Endothelial cell of umbilical vein (primary cell): ENCODE data around the gene CANT1. TPM values are rescaled to one million over a fixed set of nuclear protein-coding genes. Genes with fewer than 3 reads are reported as not detected.

ENCODE experiments used
- BruUV-seq: library from RNA; stranded (reverse); fragments of 400-500 nt; replicated peaks from 2 replicates; lab custom pipeline; 2021; lab: Mats Ljungman, UMichigan
- CTCF ChIA-PET: fragments of 300-600, 350-600 bp; sonication (Branson Sonifier 250); formaldehyde crosslinking; loops from one replicate; lab custom pipeline; 2021; ENCODE audit warnings: antibody characterized with exemption, inconsistent platforms; lab: Charles Lee
- POLR2A ChIA-PET: fragments of 300-600, 350-600 bp; sonication (Branson Sonifier 250); formaldehyde crosslinking; loops from one replicate; lab custom pipeline; 2021; ENCODE audit warnings: antibody characterized with exemption, inconsistent platforms; lab: Charles Lee
- DNase-seq: peaks from one replicate; pipeline ENCODE4 v3.0.0-alpha.2; 2011; ENCODE audit warnings: low read depth, low spot score
- FAIRE-seq: peaks from 2 replicates; lab custom pipeline; 2011; peaks lifted over from hg19 to GRCh38; lab: Jason Lieb, UNC
- H2AFZ ChIP-seq: 2 replicates; pipeline ENCODE4 v1.6.0; 2012; ENCODE audit warnings: low read depth, low read length, control low read depth, inconsistent platforms
- H3K27ac ChIP-seq: 2 replicates; pipeline ENCODE4 v1.5.1; 2011; ENCODE audit warnings: low read depth, mild to moderate bottlenecking, control low read depth, low read length, moderate library complexity; ENCODE audit not compliant: insufficient read depth
- H3K27me3 ChIP-seq, 2 experiments: 2 replicates each; pipeline versions ENCODE4 v1.6.0 to v1.6.1; 2011; ENCODE audit warnings: low read length in 2 of 2, mixed read lengths in 1 of 2; ENCODE audit not compliant: control insufficient read depth in 2 of 2, insufficient read depth in 2 of 2
- H3K36me3 ChIP-seq, 2 experiments: 2 replicates in 1 of 2; 3 replicates in 1 of 2; pipeline ENCODE4 v1.5.1; 2011; ENCODE audit warnings: low read length in 2 of 2, mild to moderate bottlenecking in 1 of 2, moderate library complexity in 1 of 2; ENCODE audit not compliant: control insufficient read depth in 2 of 2, insufficient read depth in 2 of 2; ENCODE audit errors: extremely low read depth in 1 of 2
- H3K4me1 ChIP-seq: 3 replicates; pipeline ENCODE4 v1.5.1; 2011; ENCODE audit warnings: mild to moderate bottlenecking, low read length; ENCODE audit not compliant: control insufficient read depth, insufficient read depth; ENCODE audit errors: extremely low read depth
- H3K4me2 ChIP-seq: 2 replicates; pipeline ENCODE4 v1.6.1; 2011; ENCODE audit warnings: low read length, control low read depth, mixed read lengths; ENCODE audit not compliant: insufficient read depth
- H3K4me3 ChIP-seq, 3 experiments: fragments of 200-600 bp in 1 of 3; sonication (generic), shearing (Covaris generic) in 1 of 3; replicated peaks in 1 of 3; 2 replicates each; pipeline ENCODE4 v1.5.1; 2011 to 2016; ENCODE audit warnings: control low read depth in 3 of 3, low read length in 3 of 3, mild to moderate bottlenecking in 2 of 3, inconsistent platforms in 1 of 3, low read depth in 1 of 3, moderate library complexity in 1 of 3; ENCODE audit not compliant: insufficient read depth in 1 of 3
- H3K79me2 ChIP-seq: 2 replicates; pipeline ENCODE4 v1.6.0; 2012; ENCODE audit warnings: low read length, inconsistent platforms; ENCODE audit not compliant: control insufficient read depth, insufficient read depth
- H3K9ac ChIP-seq: replicated peaks from 2 replicates; pipeline ENCODE3; 2011; ENCODE audit warnings: low read length, control low read depth; ENCODE audit not compliant: insufficient read depth; ENCODE audit errors: extremely low read depth
- H3K9me1 ChIP-seq: replicated peaks from 3 replicates; pipeline ENCODE4 v1.6.0; 2011; ENCODE audit warnings: mild to moderate bottlenecking, low read length; ENCODE audit not compliant: control insufficient read depth, insufficient read depth; ENCODE audit errors: extremely low read depth
- H3K9me3 ChIP-seq: replicated peaks from 2 replicates; pipeline ENCODE4 v1.5.1; 2012; ENCODE audit warnings: low read length, inconsistent platforms; ENCODE audit not compliant: control insufficient read depth, insufficient read depth
- H4K20me1 ChIP-seq: replicated peaks from 2 replicates; pipeline ENCODE3; 2011; ENCODE audit warnings: mild to moderate bottlenecking, low read length; ENCODE audit not compliant: control insufficient read depth, insufficient read depth; ENCODE audit errors: extremely low read depth
- FOS ChIP-seq: IDR thresholded peaks from 2 replicates; pipeline ENCODE4 v1.6.1; 2011; ENCODE audit warnings: mild to moderate bottlenecking, low read length, moderate library complexity, borderline replicate concordance; ENCODE audit not compliant: insufficient read depth
- GATA2 ChIP-seq: IDR thresholded peaks from 2 replicates; pipeline ENCODE4 v1.7.0; 2011; ENCODE audit warnings: low read depth, mild to moderate bottlenecking, moderate library complexity, mixed read lengths, low read length; ENCODE audit not compliant: insufficient read length, insufficient read depth
- JUN ChIP-seq: IDR thresholded peaks from 2 replicates; pipeline ENCODE4 v1.6.1; 2011; ENCODE audit warnings: borderline replicate concordance, low read depth; ENCODE audit not compliant: insufficient read length, insufficient read depth
- MYC ChIP-seq: IDR thresholded peaks from one replicate; pipeline ENCODE4 v1.6.1; 2011; ENCODE audit warnings: mild to moderate bottlenecking, low read depth, low read length
- POLR2A ChIP-seq: IDR thresholded peaks from 2 replicates; pipeline ENCODE4 v1.6.1; 2012; ENCODE audit warnings: low read depth, mild to moderate bottlenecking, control low read depth, low read length
- POLR2AphosphoS5 ChIP-seq: IDR thresholded peaks from 2 replicates; pipeline ENCODE4 v1.6.1; 2012; ENCODE audit warnings: low read depth, mild to moderate bottlenecking, control low read depth, low read length, moderate library complexity; ENCODE audit not compliant: insufficient read depth
- dilution Hi-C: fragments of 300-500 bp; cut with MboI; formaldehyde crosslinking; loops from one replicate; pipeline ENCODE4 v1.15.0; 2019; ENCODE audit warnings: low sequenced_read_pairs; ENCODE audit not compliant: extremely low pct_ligation_motif_present
- intact Hi-C: fragments of 100-400 bp; cut with micrococcal nuclease; formaldehyde crosslinking; loops from one replicate; pipeline ENCODE4 v1.10.0; 2022
- polyA plus RNA-seq, 4 experiments: library from polyadenylated mRNA; depleted of rRNA in 3 of 4; stranded (reverse) in 3 of 4; unstranded in 1 of 4; fragments of >200 nt; gene quantifications; 2 replicates each; pipeline versions ENCODE4 v1.2.1 to v1.2.3, GENCODE V29; 2011 to 2012; ENCODE audit warnings: missing spikeins in 1 of 4
- total RNA-seq: library from RNA; stranded (reverse); gene quantifications from 2 replicates; pipeline ENCODE4 v1.2.3, GENCODE V29; 2021
- TF ChIP-seq, protein P1 (sequence below): IDR thresholded peaks from 2 replicates; pipeline ENCODE4 v1.6.1; 2011; ENCODE audit not compliant: insufficient read depth, insufficient read length
- TF ChIP-seq, protein P2 (sequence below), 2 donors: IDR thresholded peaks; 1 replicate in 1 of 2; 2 replicates in 1 of 2; pipeline ENCODE4 v1.5.1; 2011; ENCODE audit warnings: low read length in 2 of 2, mild to moderate bottlenecking in 2 of 2, moderate library complexity in 2 of 2, control low read depth in 1 of 2, inconsistent platforms in 1 of 2, low read depth in 1 of 2; ENCODE audit not compliant: insufficient read depth in 1 of 2; ENCODE audit errors: extremely low read depth in 1 of 2

CANT1 gene
- total and polyA plus RNA-seq, 2 donors (not counting 3 experiments of a cell fraction or from before 2014, with no cell fraction given) = 85.0 to 93.6 TPM

DNA sequence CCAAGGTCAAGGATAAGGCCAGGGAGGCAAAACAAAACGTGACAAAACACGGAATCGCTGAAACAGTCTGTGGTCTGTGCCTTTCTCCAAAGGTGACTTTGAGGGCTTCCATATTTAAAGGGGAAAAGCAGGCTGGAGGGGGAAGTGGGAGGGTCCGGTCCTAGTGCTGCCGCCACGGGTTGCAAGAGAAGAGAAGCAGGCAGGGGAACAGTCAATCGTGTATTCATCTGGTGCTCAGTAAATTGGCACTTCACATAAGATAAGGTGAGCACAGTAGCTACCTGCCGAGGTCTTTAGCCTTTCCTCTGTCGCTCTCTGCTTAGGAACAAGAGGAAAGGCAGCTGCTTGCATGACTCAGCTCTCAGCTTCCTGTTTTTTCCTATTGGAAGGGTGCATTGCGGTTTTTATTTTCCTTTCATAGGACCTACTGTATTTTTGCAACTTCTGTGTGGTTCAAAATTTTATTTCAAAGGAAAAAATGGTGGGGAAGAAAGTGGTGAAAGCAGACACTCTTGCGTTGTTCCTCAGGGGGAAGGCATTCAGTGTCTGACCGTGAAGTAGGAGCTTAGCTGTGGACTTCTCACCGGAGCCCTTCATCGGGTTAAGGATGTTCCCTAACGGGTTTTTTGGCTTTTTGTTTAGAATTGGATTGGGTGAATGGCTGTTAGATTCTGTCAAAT, 22.8 kb downstream of the CANT1 start:
- Histone ChIP-seq H3K79me2 (no peaks in the 10 kb centered on the region), H3K27ac (peak overlapping the region; percentile 96), H3K4me1 (peaks cover 28% of the 10 kb centered on the region), H3K4me2 (peak overlapping the region; percentile 89), H3K9me3 (no peaks in the 10 kb centered on the region), H2AFZ (peak overlapping the region; percentile 39), H3K9me1 (no peaks in the 10 kb centered on the region), H3K36me3 (peaks cover 2 to 13% of the 10 kb centered on the region in 2 experiments), H3K27me3 (no peaks in the 10 kb centered on the region), H3K4me3 (peak overlapping the region; percentile 0 to 49 (median 13)), H4K20me1 (no peaks in the 10 kb centered on the region), H3K9ac (peak overlapping the region; percentile 70)
- dilution Hi-C loops = no loop called here
- FAIRE-seq (peak; percentile 97), DNase-seq (peak; percentile 87)
- TF ChIP-seq JUN = peak; percentile 79
- TF ChIP-seq, protein P1, sequence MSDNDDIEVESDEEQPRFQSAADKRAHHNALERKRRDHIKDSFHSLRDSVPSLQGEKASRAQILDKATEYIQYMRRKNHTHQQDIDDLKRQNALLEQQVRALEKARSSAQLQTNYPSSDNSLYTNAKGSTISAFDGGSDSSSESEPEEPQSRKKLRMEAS = no peak
- TF ChIP-seq POLR2A = peak; percentile 67
- TF ChIP-seq POLR2AphosphoS5 = peak; percentile 67
- TF ChIP-seq MYC = no peak
- TF ChIP-seq FOS = peak; percentile 88
- TF ChIP-seq, protein P2, sequence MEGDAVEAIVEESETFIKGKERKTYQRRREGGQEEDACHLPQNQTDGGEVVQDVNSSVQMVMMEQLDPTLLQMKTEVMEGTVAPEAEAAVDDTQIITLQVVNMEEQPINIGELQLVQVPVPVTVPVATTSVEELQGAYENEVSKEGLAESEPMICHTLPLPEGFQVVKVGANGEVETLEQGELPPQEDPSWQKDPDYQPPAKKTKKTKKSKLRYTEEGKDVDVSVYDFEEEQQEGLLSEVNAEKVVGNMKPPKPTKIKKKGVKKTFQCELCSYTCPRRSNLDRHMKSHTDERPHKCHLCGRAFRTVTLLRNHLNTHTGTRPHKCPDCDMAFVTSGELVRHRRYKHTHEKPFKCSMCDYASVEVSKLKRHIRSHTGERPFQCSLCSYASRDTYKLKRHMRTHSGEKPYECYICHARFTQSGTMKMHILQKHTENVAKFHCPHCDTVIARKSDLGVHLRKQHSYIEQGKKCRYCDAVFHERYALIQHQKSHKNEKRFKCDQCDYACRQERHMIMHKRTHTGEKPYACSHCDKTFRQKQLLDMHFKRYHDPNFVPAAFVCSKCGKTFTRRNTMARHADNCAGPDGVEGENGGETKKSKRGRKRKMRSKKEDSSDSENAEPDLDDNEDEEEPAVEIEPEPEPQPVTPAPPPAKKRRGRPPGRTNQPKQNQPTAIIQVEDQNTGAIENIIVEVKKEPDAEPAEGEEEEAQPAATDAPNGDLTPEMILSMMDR (IDR thresholded peaks at IDR 0.05; ENCODE audit: extremely low read depth in 1 of 2, insufficient read depth in 1 of 2, low read depth in 1 of 2, low read length in 2 of 2) = no peak
- TF ChIP-seq GATA2 = no peak
- CTCF ChIA-PET = interaction anchor here (0.7 to 2.2 kb wide), 6 partner anchors 9 to 121 kb away, joined by 3 to 15 read pairs (median 6); no protein-coding TSS in a partner anchor
- TSS peak; percentile 83 for BruUV-seq
- POLR2A ChIA-PET = no interaction called here
- intact Hi-C loops = loop anchor here (1.0 to 2.0 kb wide), 2 partner anchors 23 to 56 kb away; partner anchors contain the start of gene CANT1
